A375 (cell line): ENCODE measurements around the gene OR7C1. TPM values are rescaled to one million over a fixed set of nuclear protein-coding genes. Genes with fewer than 3 reads are reported as not detected.

ENCODE experiments used
- small RNA-seq: library from RNA; depleted of rRNA; stranded (forward); fragments of <200 nt; gene quantifications from one replicate; pipeline ENCODE3, GENCODE V24; 2014
- total RNA-seq: library from RNA; depleted of rRNA; stranded (reverse); fragments of >200 nt; shearing (Covaris generic); gene quantifications from 2 replicates; pipeline ENCODE4 v1.2.3, GENCODE V29; 2014; rRNA removed

OR7C1 gene
- total RNA-seq = 0.30 TPM in 1 of 2 replicates, not detected in the other

GRCh38 chr19:14835011-14835410 lies at the start of gene OR7C1, which contains the start of gene OR7A5:
Gene OR7C1 (minus strand): TSS chr19:14835185. CDS start chr19:14800136, 35,049 bp downstream.
Gene OR7A5 (minus strand): TSS chr19:14835185. CDS start chr19:14828241, 6,944 bp downstream.

GRCh38 chr19:14848822-14849221 lies 13.8 kb upstream of the OR7C1 start, which contains the start of gene OR7A10:
Gene OR7A10 (minus strand): TSS chr19:14848922. CDS start chr19:14841877, 7,045 bp downstream.

GRCh38 chr19:14778110-14778845 lies 56.7 kb downstream of the OR7C1 start, which contains the start of gene ADGRE2:
Gene ADGRE2 (minus strand): TSS chr19:14778560. CDS start chr19:14776756, 1,804 bp downstream.

Small RNA genes within 50 kb of the gene (small RNA-seq; reads per million reads assigned to genes)
- not detected for gene AC005255.1

Other genes starting within 250 kb of the OR7C1 start
- gene ADGRE3, start 160.3 kb downstream of the OR7C1 start, total RNA-seq = not detected in 2 replicates
- 18.4 and 25.6 TPM in 2 replicates for gene ZNF333, start 145.1 kb downstream of the OR7C1 start, total RNA-seq
- gene ADGRE2, start 56.6 kb downstream of the OR7C1 start, total RNA-seq = 0.82 and 1.3 TPM in 2 replicates
- not detected in 2 replicates for gene OR7A5, start within 50 bp of the OR7C1 start, total RNA-seq
- gene OR7A10, start 13.7 kb upstream of the OR7C1 start, total RNA-seq = not detected in 2 replicates
- gene OR7A17, start 50.9 kb upstream of the OR7C1 start, total RNA-seq = not detected in 2 replicates
- not detected in 2 replicates for gene OR7C2, start 106.3 kb upstream of the OR7C1 start, total RNA-seq
- not detected in 2 replicates for gene SLC1A6, start 144.7 kb upstream of the OR7C1 start, total RNA-seq
- not detected in 2 replicates for gene CASP14, start 214.3 kb upstream of the OR7C1 start, total RNA-seq
- 0.11 TPM in 1 of 2 replicates, not detected in the other for gene OR1I1, start 247.0 kb upstream of the OR7C1 start, total RNA-seq